HepG2 (cell line): ENCODE data around the gene H2AZ2.
"Not testable (repeated sequence)": the region's sequence is repeated elsewhere in the genome, so short reads cannot be mapped to it uniquely, and the experiment has no call there.

Experiments used
- ARNT ChIP-seq: fragments of 450-650 bp; IDR thresholded peaks from 2 replicates; pipeline ENCODE4 v1.6.1; 2017
- CTCF ChIP-seq: sonication (generic); formaldehyde crosslinking; IDR thresholded peaks from 2 replicates; pipeline ENCODE4 v1.5.0; 2020; ENCODE audit warnings: mild to moderate bottlenecking, missing genetic modification reagents, moderate library complexity
- GPBP1L1 ChIP-seq: sonication (generic); formaldehyde crosslinking; IDR thresholded peaks from 2 replicates; pipeline ENCODE4 v1.5.0; 2020; ENCODE audit warnings: mild to moderate bottlenecking, missing genetic modification reagents
- MED1 ChIP-seq: sonication (generic); formaldehyde crosslinking; IDR thresholded peaks from 2 replicates; pipeline ENCODE4 v1.4.0; 2020; ENCODE audit warnings: missing genetic modification reagents
- RARG ChIP-seq: sonication (generic); formaldehyde crosslinking; IDR thresholded peaks from 2 replicates; pipeline ENCODE4 v1.4.0; 2020; ENCODE audit warnings: low read depth, mild to moderate bottlenecking, missing genetic modification reagents
- ZNF10 ChIP-seq: sonication (generic); formaldehyde crosslinking; IDR thresholded peaks from 2 replicates; pipeline ENCODE4 v1.4.0; 2020; ENCODE audit warnings: mild to moderate bottlenecking, low read depth, missing genetic modification reagents, borderline replicate concordance
- TF ChIP-seq, protein P1 (sequence below): sonication (generic); formaldehyde crosslinking; IDR thresholded peaks from 2 replicates; pipeline ENCODE4 v1.5.0; 2020; ENCODE audit warnings: missing genetic modification reagents

- TF ChIP-seq, protein P1, sequence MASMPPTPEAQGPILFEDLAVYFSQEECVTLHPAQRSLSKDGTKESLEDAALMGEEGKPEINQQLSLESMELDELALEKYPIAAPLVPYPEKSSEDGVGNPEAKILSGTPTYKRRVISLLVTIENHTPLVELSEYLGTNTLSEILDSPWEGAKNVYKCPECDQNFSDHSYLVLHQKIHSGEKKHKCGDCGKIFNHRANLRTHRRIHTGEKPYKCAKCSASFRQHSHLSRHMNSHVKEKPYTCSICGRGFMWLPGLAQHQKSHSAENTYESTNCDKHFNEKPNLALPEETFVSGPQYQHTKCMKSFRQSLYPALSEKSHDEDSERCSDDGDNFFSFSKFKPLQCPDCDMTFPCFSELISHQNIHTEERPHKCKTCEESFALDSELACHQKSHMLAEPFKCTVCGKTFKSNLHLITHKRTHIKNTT (CRISPR knock-in tag): not testable (repeated sequence)
- TF ChIP-seq RARG (CRISPR knock-in tag); CTCF (CRISPR knock-in tag); GPBP1L1 (CRISPR knock-in tag); ZNF10 (CRISPR knock-in tag); MED1 (CRISPR knock-in tag); ARNT: not testable (repeated sequence)
These were observed 5.2 kb downstream of the H2AZ2 start for GRCh38 chr7:44842675-44843074.
